ENCODE data around the gene CHCHD3. TPM values are rescaled to one million over a fixed set of nuclear protein-coding genes. Genes with fewer than 3 reads are reported as not detected.

Gene CHCHD3
- total RNA-seq, 1 donor from 2014 or later = 71.0 TPM

- Mint-ChIP-seq H3K27ac (no peak overlapping the region), H3K36me3 (peaks cover 11% of the 10 kb centered on the region), H3K4me3 (no peak overlapping the region), H3K4me1 (ENCODE audit: unreplicated experiment) (peaks cover 6% of the 10 kb centered on the region), H3K27me3 (no peaks in the 10 kb centered on the region), H3K9me3 (peaks cover 4% of the 10 kb centered on the region)
- TF ChIP-seq, protein P1, sequence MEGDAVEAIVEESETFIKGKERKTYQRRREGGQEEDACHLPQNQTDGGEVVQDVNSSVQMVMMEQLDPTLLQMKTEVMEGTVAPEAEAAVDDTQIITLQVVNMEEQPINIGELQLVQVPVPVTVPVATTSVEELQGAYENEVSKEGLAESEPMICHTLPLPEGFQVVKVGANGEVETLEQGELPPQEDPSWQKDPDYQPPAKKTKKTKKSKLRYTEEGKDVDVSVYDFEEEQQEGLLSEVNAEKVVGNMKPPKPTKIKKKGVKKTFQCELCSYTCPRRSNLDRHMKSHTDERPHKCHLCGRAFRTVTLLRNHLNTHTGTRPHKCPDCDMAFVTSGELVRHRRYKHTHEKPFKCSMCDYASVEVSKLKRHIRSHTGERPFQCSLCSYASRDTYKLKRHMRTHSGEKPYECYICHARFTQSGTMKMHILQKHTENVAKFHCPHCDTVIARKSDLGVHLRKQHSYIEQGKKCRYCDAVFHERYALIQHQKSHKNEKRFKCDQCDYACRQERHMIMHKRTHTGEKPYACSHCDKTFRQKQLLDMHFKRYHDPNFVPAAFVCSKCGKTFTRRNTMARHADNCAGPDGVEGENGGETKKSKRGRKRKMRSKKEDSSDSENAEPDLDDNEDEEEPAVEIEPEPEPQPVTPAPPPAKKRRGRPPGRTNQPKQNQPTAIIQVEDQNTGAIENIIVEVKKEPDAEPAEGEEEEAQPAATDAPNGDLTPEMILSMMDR (conservative IDR thresholded peaks at IDR 0.05) = no peak
- no peak for DNase-seq (ENCODE audit: extremely low spot score, unreplicated experiment)
These were observed 255.7 kb downstream of the CHCHD3 start for GRCh38 chr7:132825932-132826835.

- no peaks in the 10 kb centered on the region for H3K4me1 Mint-ChIP-seq (ENCODE audit: unreplicated experiment)
- H3K27ac Mint-ChIP-seq = no peak overlapping the region
- no peak overlapping the region for H3K4me3 Mint-ChIP-seq
- peaks cover 4% of the 10 kb centered on the region for H3K9me3 Mint-ChIP-seq
- H3K36me3 Mint-ChIP-seq = peaks cover 9% of the 10 kb centered on the region
- DNase-seq (ENCODE audit: extremely low spot score, unreplicated experiment) = no peak
- TF ChIP-seq, protein P1 (conservative IDR thresholded peaks at IDR 0.05) = no peak
- H3K27me3 Mint-ChIP-seq = no peaks in the 10 kb centered on the region
These were observed 256.7 kb downstream of the CHCHD3 start for GRCh38 chr7:132825222-132825621.

GRCh38 chr7:132819648-132820047 lies 262.2 kb downstream of the CHCHD3 start:
- H3K27me3 Mint-ChIP-seq = no peaks in the 10 kb centered on the region
- TF ChIP-seq, protein P1 (conservative IDR thresholded peaks at IDR 0.05) = no peak
- no peaks in the 10 kb centered on the region for H3K9me3 Mint-ChIP-seq
- H3K27ac Mint-ChIP-seq = no peak overlapping the region
- H3K4me1 Mint-ChIP-seq (ENCODE audit: unreplicated experiment) = peaks cover 4% of the 10 kb centered on the region
- DNase-seq (ENCODE audit: extremely low spot score, unreplicated experiment) = no peak
- no peak overlapping the region for H3K4me3 Mint-ChIP-seq
- peaks cover 7% of the 10 kb centered on the region for H3K36me3 Mint-ChIP-seq

- Mint-ChIP-seq H3K9me3 (no peaks in the 10 kb centered on the region), H3K27me3 (no peaks in the 10 kb centered on the region), H3K4me3 (no peak overlapping the region), H3K4me1 (ENCODE audit: unreplicated experiment) (peaks cover 4% of the 10 kb centered on the region), H3K36me3 (peaks cover 7% of the 10 kb centered on the region), H3K27ac (no peak overlapping the region)
- TF ChIP-seq, protein P1 (conservative IDR thresholded peaks at IDR 0.05) = no peak
- no peak for DNase-seq (ENCODE audit: extremely low spot score, unreplicated experiment)
These were observed 263.9 kb downstream of the CHCHD3 start for GRCh38 chr7:132817949-132818348.

- Mint-ChIP-seq H3K27me3 (no peaks in the 10 kb centered on the region), H3K9me3 (peaks cover 5% of the 10 kb centered on the region), H3K27ac (no peak overlapping the region), H3K4me1 (ENCODE audit: unreplicated experiment) (peaks cover 4% of the 10 kb centered on the region), H3K36me3 (peaks cover 13% of the 10 kb centered on the region), H3K4me3 (no peak overlapping the region)
- no peak for DNase-seq (ENCODE audit: extremely low spot score, unreplicated experiment)
- TF ChIP-seq, protein P1 (conservative IDR thresholded peaks at IDR 0.05) = no peak
These were observed 266.1 kb downstream of the CHCHD3 start for GRCh38 chr7:132815696-132816311.
